ENCODE results near the gene LAMTOR1.

Gene LAMTOR1

GRCh38 chr11:72061739-72062396, 41.2 kb downstream of the LAMTOR1 start:
- TF ChIP-seq, protein P1, sequence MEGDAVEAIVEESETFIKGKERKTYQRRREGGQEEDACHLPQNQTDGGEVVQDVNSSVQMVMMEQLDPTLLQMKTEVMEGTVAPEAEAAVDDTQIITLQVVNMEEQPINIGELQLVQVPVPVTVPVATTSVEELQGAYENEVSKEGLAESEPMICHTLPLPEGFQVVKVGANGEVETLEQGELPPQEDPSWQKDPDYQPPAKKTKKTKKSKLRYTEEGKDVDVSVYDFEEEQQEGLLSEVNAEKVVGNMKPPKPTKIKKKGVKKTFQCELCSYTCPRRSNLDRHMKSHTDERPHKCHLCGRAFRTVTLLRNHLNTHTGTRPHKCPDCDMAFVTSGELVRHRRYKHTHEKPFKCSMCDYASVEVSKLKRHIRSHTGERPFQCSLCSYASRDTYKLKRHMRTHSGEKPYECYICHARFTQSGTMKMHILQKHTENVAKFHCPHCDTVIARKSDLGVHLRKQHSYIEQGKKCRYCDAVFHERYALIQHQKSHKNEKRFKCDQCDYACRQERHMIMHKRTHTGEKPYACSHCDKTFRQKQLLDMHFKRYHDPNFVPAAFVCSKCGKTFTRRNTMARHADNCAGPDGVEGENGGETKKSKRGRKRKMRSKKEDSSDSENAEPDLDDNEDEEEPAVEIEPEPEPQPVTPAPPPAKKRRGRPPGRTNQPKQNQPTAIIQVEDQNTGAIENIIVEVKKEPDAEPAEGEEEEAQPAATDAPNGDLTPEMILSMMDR (conservative IDR thresholded peaks at IDR 0.05; ENCODE audit: low read length), result no peak
- H3K4me3 ChIP-seq (ENCODE audit: low read length), result no peak overlapping the region
- no peak for DNase-seq (ENCODE audit: low read depth)

- no peak overlapping the region for H3K4me3 ChIP-seq (ENCODE audit: low read length)
- TF ChIP-seq, protein P1 (conservative IDR thresholded peaks at IDR 0.05; ENCODE audit: low read length), result no peak
- DNase-seq (ENCODE audit: low read depth), result peak; percentile 49
These were observed 44.6 kb downstream of the LAMTOR1 start for GRCh38 chr11:72058416-72059034.

- H3K4me3 ChIP-seq (ENCODE audit: low read length), result no peak overlapping the region
- TF ChIP-seq, protein P1 (conservative IDR thresholded peaks at IDR 0.05; ENCODE audit: low read length), result no peak
- DNase-seq (ENCODE audit: low read depth), result no peak
These were observed 54.2 kb downstream of the LAMTOR1 start for GRCh38 chr11:72048766-72049460.
